Activated naive CD4-positive, alpha-beta T cell treated with anti-CD3 and anti-CD28 coated beads, Interleukin-2, amount 50 U/mL, for 72 hours (primary cell): ENCODE data around the gene BDKRB2. TPM values are rescaled to one million over a fixed set of nuclear protein-coding genes. Genes with fewer than 3 reads are reported as not detected.

ENCODE experiments used
- ATAC-seq, 2 donors: fragments of 150-1000 bp; cut with Tn5 transposase; 2 replicates each; pipeline ENCODE4 v1.10.0; 2021; ENCODE audit warnings: mild to moderate bottlenecking in 2 of 2, moderate library complexity in 2 of 2
- DNase-seq, 2 donors: peaks; one replicate each; pipeline ENCODE4 v3.0.0; 2021 to 2022; ENCODE audit warnings: low spot score in 2 of 2
- H3K27ac Mint-ChIP-seq, 2 donors: one replicate each; pipeline ENCODE4 v1.8.0; 2022; ENCODE audit warnings: mild to moderate bottlenecking in 2 of 2, mixed read lengths in 2 of 2
- H3K36me3 Mint-ChIP-seq, 2 donors: one replicate each; pipeline ENCODE4 v1.8.0; 2022; ENCODE audit warnings: mixed read lengths in 2 of 2
- H3K9me3 Mint-ChIP-seq, 2 donors: one replicate each; pipeline ENCODE4 v1.8.0; 2022; ENCODE audit warnings: mixed read lengths in 2 of 2
- total RNA-seq, 2 donors: library from RNA; stranded (reverse); gene quantifications; one replicate each; pipeline ENCODE4 v1.2.3, GENCODE V29; 2022

Gene BDKRB2
- total RNA-seq, 2 donors from 2014 or later: 0.08 TPM; not detected in 1

- ATAC-seq: no peak
- H3K27ac Mint-ChIP-seq: no peak overlapping the region
- no peaks in the 10 kb centered on the region for H3K36me3 Mint-ChIP-seq
- DNase-seq: peak in 1 of 2 donors; percentile 23
- H3K9me3 Mint-ChIP-seq: no peaks in the 10 kb centered on the region
These were observed 33.6 kb upstream of the BDKRB2 start for GRCh38 chr14:96170961-96171592.

GRCh38 chr14:96173636-96174475, 30.8 kb upstream of the BDKRB2 start:
- ATAC-seq: no peak
- Mint-ChIP-seq H3K36me3 (no peaks in the 10 kb centered on the region), H3K27ac (peak overlapping the region in 1 of 2 donors; percentile 2), H3K9me3 (no peaks in the 10 kb centered on the region)
- DNase-seq: no peak

- Mint-ChIP-seq H3K9me3 (no peaks in the 10 kb centered on the region), H3K27ac (no peak overlapping the region), H3K36me3 (no peaks in the 10 kb centered on the region)
- ATAC-seq: no peak
- no peak for DNase-seq
These were observed 28.4 kb upstream of the BDKRB2 start for GRCh38 chr14:96176275-96176674.

- DNase-seq (no peak), ATAC-seq (no peak)
- Mint-ChIP-seq H3K36me3 (no peaks in the 10 kb centered on the region), H3K9me3 (no peaks in the 10 kb centered on the region), H3K27ac (no peak overlapping the region)
These were observed 27.8 kb upstream of the BDKRB2 start for GRCh38 chr14:96176811-96177211.

GRCh38 chr14:96177766-96178375, 26.8 kb upstream of the BDKRB2 start:
- H3K27ac Mint-ChIP-seq: peak overlapping the region in 1 of 2 donors; percentile 14
- H3K9me3 Mint-ChIP-seq: no peaks in the 10 kb centered on the region
- no peaks in the 10 kb centered on the region for H3K36me3 Mint-ChIP-seq
- DNase-seq: peak in 1 of 2 donors; percentile 8
- peak; percentile 48 to 59 for ATAC-seq

GRCh38 chr14:96178461-96179321, 25.9 kb upstream of the BDKRB2 start:
- ATAC-seq: peak in 1 of 2 donors; percentile 32
- Mint-ChIP-seq H3K36me3 (no peaks in the 10 kb centered on the region), H3K27ac (no peak overlapping the region), H3K9me3 (no peaks in the 10 kb centered on the region)
- no peak for DNase-seq

- Mint-ChIP-seq H3K27ac (no peak overlapping the region), H3K9me3 (no peaks in the 10 kb centered on the region), H3K36me3 (no peaks in the 10 kb centered on the region)
- DNase-seq: no peak
- ATAC-seq: no peak
These were observed 24.4 kb upstream of the BDKRB2 start for GRCh38 chr14:96180043-96180874.

GRCh38 chr14:96181186-96182056, 23.2 kb upstream of the BDKRB2 start:
- no peaks in the 10 kb centered on the region for H3K9me3 Mint-ChIP-seq

GRCh38 chr14:96182546-96182945, 22.1 kb upstream of the BDKRB2 start:
- no peaks in the 10 kb centered on the region for H3K9me3 Mint-ChIP-seq
- ATAC-seq (no peak), DNase-seq (no peak)
- no peaks in the 10 kb centered on the region for H3K36me3 Mint-ChIP-seq
- H3K27ac Mint-ChIP-seq: no peak overlapping the region

More at GRCh38 chr14:96181186-96182056, 23.2 kb upstream of the BDKRB2 start:
- ATAC-seq (no peak), DNase-seq (no peak)
- Mint-ChIP-seq H3K36me3 (no peaks in the 10 kb centered on the region), H3K27ac (no peak overlapping the region)

GRCh38 chr14:96184737-96185136, 19.9 kb upstream of the BDKRB2 start:
- DNase-seq: no peak
- no peaks in the 10 kb centered on the region for H3K36me3 Mint-ChIP-seq
- no peak overlapping the region for H3K27ac Mint-ChIP-seq
- no peak for ATAC-seq
- no peaks in the 10 kb centered on the region for H3K9me3 Mint-ChIP-seq

GRCh38 chr14:96187216-96188031, 17.2 kb upstream of the BDKRB2 start:
- H3K36me3 Mint-ChIP-seq: no peaks in the 10 kb centered on the region

GRCh38 chr14:96189281-96189711, 15.3 kb upstream of the BDKRB2 start:
- H3K27ac Mint-ChIP-seq: no peak overlapping the region
- DNase-seq (no peak), ATAC-seq (peak in 1 of 2 donors; percentile 28)
- no peaks in the 10 kb centered on the region for H3K9me3 Mint-ChIP-seq
- no peaks in the 10 kb centered on the region for H3K36me3 Mint-ChIP-seq

More at GRCh38 chr14:96187216-96188031, 17.2 kb upstream of the BDKRB2 start:
- DNase-seq: no peak
- Mint-ChIP-seq H3K9me3 (no peaks in the 10 kb centered on the region), H3K27ac (peak overlapping the region in 1 of 2 donors; percentile 40)
- ATAC-seq: no peak

GRCh38 chr14:96191353-96191752, 13.3 kb upstream of the BDKRB2 start:
- H3K9me3 Mint-ChIP-seq: peaks cover 0 to 7% of the 10 kb centered on the region in 2 donors
- ATAC-seq (no peak), DNase-seq (no peak)
- no peaks in the 10 kb centered on the region for H3K36me3 Mint-ChIP-seq
- no peak overlapping the region for H3K27ac Mint-ChIP-seq

- DNase-seq (no peak), ATAC-seq (no peak)
- H3K27ac Mint-ChIP-seq: peak overlapping the region in 1 of 2 donors; percentile 47
- peaks cover 0 to 9% of the 10 kb centered on the region in 2 donors for H3K9me3 Mint-ChIP-seq
- no peaks in the 10 kb centered on the region for H3K36me3 Mint-ChIP-seq
These were observed 12.7 kb upstream of the BDKRB2 start for GRCh38 chr14:96191841-96192462.
